Small intestine (tissue), 7 donors: ENCODE results near the gene OR4D6. TPM values are rescaled to one million over a fixed set of nuclear protein-coding genes. Genes with fewer than 3 reads are reported as not detected.
"Not testable (repeated sequence)": the region's sequence is repeated elsewhere in the genome, so short reads cannot be mapped to it uniquely, and the experiment has no call there.

Experiments
- DNase-seq, 2 donors: peaks; one replicate each; pipeline versions ENCODE4 v3.0.0 to v3.0.0-alpha.2; 2013
- FAIRE-seq: peaks from 2 replicates; lab custom pipeline; 2012; peaks lifted over from hg19 to GRCh38; lab: Jason Lieb, UNC
- H3K27ac ChIP-seq, 3 donors: one replicate each; pipeline ENCODE4 v1.5.1; 2013; ENCODE audit warnings: low read length in 2 of 3, mild to moderate bottlenecking in 2 of 3, control low read depth in 1 of 3, inconsistent platforms in 1 of 3, low read depth in 1 of 3, moderate library complexity in 1 of 3
- H3K27me3 ChIP-seq, 3 donors: one replicate each; pipeline ENCODE4 v1.6.1; 2013; ENCODE audit warnings: low read length in 3 of 3, inconsistent platforms in 1 of 3; ENCODE audit not compliant: control insufficient read depth in 3 of 3, insufficient read depth in 3 of 3
- H3K36me3 ChIP-seq, 3 donors: one replicate each; pipeline ENCODE4 v1.6.1; 2013; ENCODE audit warnings: low read length in 3 of 3, inconsistent platforms in 1 of 3, low read depth in 1 of 3, mild to moderate bottlenecking in 1 of 3, moderate library complexity in 1 of 3; ENCODE audit not compliant: control insufficient read depth in 3 of 3, insufficient read depth in 2 of 3
- H3K4me1 ChIP-seq, 3 donors: one replicate each; pipeline ENCODE4 v1.6.1; 2013; ENCODE audit warnings: low read length in 2 of 3, inconsistent platforms in 1 of 3, low read depth in 1 of 3, mild to moderate bottlenecking in 1 of 3, moderate library complexity in 1 of 3; ENCODE audit not compliant: control insufficient read depth in 3 of 3, insufficient read depth in 2 of 3
- H3K4me3 ChIP-seq, 3 donors: one replicate each; pipeline ENCODE4 v1.5.1; 2013; ENCODE audit warnings: low read length in 3 of 3, control low read depth in 1 of 3, inconsistent platforms in 1 of 3, low read depth in 1 of 3, mild to moderate bottlenecking in 1 of 3, moderate library complexity in 1 of 3
- H3K9me3 ChIP-seq, 2 donors: one replicate each; pipeline ENCODE4 v1.6.1; 2013; ENCODE audit warnings: low read depth in 1 of 2, low read length in 1 of 2; ENCODE audit not compliant: control insufficient read depth in 2 of 2, insufficient read depth in 1 of 2
- WGBS, 3 donors: extraction: QIAGEN DNeasy Blood & Tissue Kit; methylation state at CpG; one replicate each; pipeline ENCODE4 v1.1.7; 2013; 5-methylcytosine and 5-hydroxymethylcytosine counted together
- polyA plus RNA-seq, 4 donors: library from polyadenylated mRNA; stranded (reverse) in 3 of 4; unstranded in 1 of 4; fragments of 200-250 nt in 3 of 4; fragments of 120-200 nt in 1 of 4; gene quantifications; one replicate each; pipeline versions ENCODE4 v1.2.1 to v1.2.3, GENCODE V29; 2013
- donor health status: healthy with polysubstance abuse.
- donor health status: control.
- donor health status: control.
- donor health status: Bipolar disorder and iron deficiency.
- donor health status: healthy.

OR4D6 gene
- polyA plus RNA-seq, 4 donors, result not detected

DNA sequence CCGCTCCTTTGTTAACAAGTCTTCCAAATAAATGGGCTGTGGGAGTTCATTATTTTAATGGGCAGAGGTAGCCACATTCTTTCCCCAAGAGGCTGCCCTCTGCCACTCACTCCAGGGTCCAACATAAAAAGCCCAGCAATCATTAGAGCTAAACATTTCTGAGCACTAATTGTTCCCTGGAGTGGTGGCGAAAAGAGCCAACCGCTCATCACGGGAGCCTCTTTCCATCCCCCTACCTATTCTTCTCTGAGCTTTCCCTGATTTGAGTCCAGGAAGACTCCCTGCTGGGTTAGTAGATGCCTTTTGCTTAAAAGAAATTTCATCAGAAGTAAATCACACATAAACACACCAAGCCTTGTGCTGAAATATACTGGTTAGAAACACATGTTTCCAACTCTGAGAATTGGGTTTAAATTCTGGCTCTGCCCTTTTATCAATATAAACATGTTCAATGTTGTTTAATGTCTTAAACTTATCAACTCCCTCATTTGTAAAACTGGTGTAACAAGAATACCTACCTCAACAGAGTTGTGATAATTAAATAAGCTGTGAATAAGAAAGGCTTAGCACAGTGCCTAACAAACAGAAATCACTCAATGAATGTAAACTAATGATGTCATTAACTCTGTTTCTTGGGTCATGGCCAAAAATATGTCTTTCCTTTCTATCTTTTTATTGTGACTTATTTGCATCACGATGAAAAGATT is 30.2 kb upstream of the OR4D6 start, which contains the start of gene OR5A2:
TSS of gene OR5A2 (minus strand) at position 53 of the 707 bp plus-strand sequence. CDS start 3,460 bp downstream, outside the sequence.
- Histone ChIP-seq H3K4me3 (no peak within 1 kb of the TSS), H3K9me3 (no peaks in the 10 kb centered on the region), H3K4me1 (no peaks in the 10 kb centered on the region), H3K27me3 (no peaks in the 10 kb centered on the region), H3K36me3 (no peaks in the 10 kb centered on the region), H3K27ac (no peak within 1 kb of the TSS)
- WGBS, 3 donors, result 65 to 75% (median 71%) methylated on average over 5 of the region's 5 CpGs
- FAIRE-seq, result no peak
- no peak for DNase-seq

DNA sequence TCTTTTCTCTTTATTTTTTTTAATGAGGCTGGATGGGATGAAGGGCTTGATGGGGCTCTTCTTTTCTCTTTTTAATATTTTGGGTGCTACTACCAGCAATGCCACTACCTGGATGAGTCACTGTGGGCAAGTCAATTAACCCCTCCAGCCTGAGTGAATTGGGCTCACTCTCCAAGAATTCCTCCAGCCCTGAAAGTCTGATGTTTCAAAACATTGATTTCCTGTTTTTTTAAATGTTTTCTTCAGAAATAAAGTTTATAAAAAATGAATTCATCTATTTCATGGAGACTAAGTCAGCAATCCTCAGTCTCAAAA is 29.7 kb upstream of the OR4D6 start:
- DNase-seq, result no peak
- no peaks in the 10 kb centered on the region for H3K9me3 ChIP-seq
- no peak for FAIRE-seq
- H3K27ac ChIP-seq, result no peak overlapping the region
- H3K4me1 ChIP-seq, result no peaks in the 10 kb centered on the region
- H3K27me3 ChIP-seq, result no peaks in the 10 kb centered on the region
- H3K36me3 ChIP-seq, result no peaks in the 10 kb centered on the region
- no peak overlapping the region for H3K4me3 ChIP-seq

DNA sequence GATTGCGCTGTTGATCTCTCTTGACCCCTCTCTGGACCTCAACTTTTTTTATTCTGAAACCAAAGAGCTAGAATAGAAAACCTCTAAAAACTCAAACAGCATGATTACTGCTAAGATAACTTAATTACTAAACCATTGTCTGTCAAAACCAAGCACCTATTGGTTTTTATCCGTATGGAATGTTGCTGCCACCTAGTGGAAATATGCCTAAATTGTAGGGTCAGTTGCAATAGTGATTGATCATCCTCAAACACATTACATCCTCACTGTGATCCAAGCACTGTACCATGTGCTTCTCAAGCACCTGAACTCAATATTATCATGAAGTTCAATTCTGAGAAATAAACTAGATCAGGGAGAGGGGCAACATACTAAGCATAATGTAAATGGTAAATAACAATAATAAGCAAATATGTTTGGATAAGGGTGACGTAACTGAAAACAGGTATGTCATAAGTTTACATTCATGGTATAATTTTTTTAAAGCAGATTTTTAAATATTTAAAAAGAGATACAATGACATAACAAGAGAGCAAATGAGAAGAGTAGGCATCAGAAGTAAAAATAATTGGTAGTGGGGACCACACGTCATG is 26.7 kb upstream of the OR4D6 start:
- DNase-seq (peak; percentile 54 to 59), FAIRE-seq (peak; percentile 5)
- H3K27ac ChIP-seq, result no peak overlapping the region
- 60 to 64% (median 63%) methylated on average over 4 of the region's 4 CpGs for WGBS, 3 donors
- H3K4me1 ChIP-seq, result no peaks in the 10 kb centered on the region
- H3K4me3 ChIP-seq, result no peak overlapping the region
- no peaks in the 10 kb centered on the region for H3K36me3 ChIP-seq
- H3K9me3 ChIP-seq, result no peaks in the 10 kb centered on the region
- no peaks in the 10 kb centered on the region for H3K27me3 ChIP-seq

DNA sequence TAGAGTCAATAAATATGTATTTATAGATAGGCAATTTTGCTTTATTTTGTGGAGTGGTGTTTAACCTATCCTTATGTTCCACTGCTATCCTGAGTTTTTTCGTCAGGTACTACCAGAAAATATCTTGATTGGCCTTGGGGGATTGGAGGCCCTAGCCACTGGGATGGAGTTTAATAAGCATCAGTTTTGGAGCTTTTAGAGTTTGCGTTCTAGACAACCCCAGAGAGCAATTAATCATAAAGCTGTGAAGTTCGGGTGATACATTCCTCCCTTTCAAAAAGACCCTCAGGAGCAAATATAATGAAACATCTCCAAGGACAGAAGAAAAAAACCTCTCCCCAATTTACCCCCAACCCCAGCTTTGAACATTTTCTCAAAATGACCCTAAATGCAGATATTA is 20.6 kb upstream of the OR4D6 start, which contains the start of gene OR5A1:
TSS of gene OR5A1 (plus strand) at position 301 of the 400 bp plus-strand sequence. CDS start 6,700 bp downstream, outside the sequence.
- DNase-seq (no peak), FAIRE-seq (no peak)
- WGBS, 3 donors, result 59 to 73% (median 62%) methylated on average over 3 of the region's 3 CpGs

DNA sequence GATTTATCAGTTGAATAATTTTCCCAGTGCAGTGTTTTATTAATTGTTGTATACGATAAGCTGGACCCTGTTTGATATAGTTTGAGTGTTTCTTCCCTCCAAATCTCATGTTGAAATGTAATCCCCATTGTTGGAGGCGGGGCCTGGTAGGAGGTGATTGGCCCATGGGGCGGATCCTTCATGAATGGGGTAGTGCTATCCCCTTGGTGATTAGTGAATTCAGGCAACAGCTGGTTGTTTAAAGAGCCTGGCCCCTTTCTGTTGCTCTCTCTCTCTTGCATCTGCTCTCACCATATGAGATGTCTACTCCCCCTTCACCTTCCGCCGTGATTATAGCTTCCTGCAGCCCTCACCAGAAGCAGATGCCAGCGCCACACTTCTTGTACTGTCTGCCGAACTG is 19.0 kb upstream of the OR4D6 start:
- DNase-seq (no peak), FAIRE-seq (no peak)
- Histone ChIP-seq H3K27ac (no peak overlapping the region), H3K4me1 (no peaks in the 10 kb centered on the region), H3K27me3 (no peaks in the 10 kb centered on the region), H3K4me3 (no peak overlapping the region), H3K36me3 (no peaks in the 10 kb centered on the region), H3K9me3 (no peaks in the 10 kb centered on the region)
- 82 to 83% (median 82%) methylated on average over 7 of the region's 7 CpGs for WGBS, 3 donors

More for the DNA sequence above, 20.6 kb upstream of the OR4D6 start, which contains the start of gene OR5A1:
- no peak within 1 kb of the TSS for H3K4me3 ChIP-seq
- H3K27ac ChIP-seq, result no peak within 1 kb of the TSS
- H3K36me3 ChIP-seq, result no peaks in the 10 kb centered on the region
- no peaks in the 10 kb centered on the region for H3K4me1 ChIP-seq
- H3K9me3 ChIP-seq, result no peaks in the 10 kb centered on the region
- no peaks in the 10 kb centered on the region for H3K27me3 ChIP-seq

DNA sequence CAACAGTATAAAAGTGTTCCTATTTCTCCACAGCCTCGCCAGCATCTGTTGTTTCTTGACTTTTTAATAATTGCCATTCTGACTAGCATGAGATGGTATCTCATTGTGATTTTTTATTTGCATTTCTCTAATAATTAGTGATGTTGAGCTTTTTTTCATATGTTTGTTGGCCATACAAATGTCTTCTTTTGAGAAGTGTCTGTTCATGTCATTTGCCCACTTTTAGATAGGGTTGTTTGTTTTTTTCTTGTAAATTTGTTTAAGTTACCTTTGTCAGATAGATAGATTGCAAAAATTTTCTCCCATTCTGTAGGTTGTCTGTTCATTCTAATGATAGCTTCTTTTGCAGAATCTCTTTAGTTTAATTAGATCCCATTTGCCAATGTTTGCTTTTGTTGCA is 11.1 kb upstream of the OR4D6 start:
- not testable (repeated sequence) for H3K27me3 ChIP-seq, H3K9me3 ChIP-seq, H3K27ac ChIP-seq, H3K4me1 ChIP-seq, H3K36me3 ChIP-seq, H3K4me3 ChIP-seq, DNase-seq, FAIRE-seq
- 79 to 89% (median 85%) methylated on average over 1 of the region's 1 CpG for WGBS, 3 donors

DNA sequence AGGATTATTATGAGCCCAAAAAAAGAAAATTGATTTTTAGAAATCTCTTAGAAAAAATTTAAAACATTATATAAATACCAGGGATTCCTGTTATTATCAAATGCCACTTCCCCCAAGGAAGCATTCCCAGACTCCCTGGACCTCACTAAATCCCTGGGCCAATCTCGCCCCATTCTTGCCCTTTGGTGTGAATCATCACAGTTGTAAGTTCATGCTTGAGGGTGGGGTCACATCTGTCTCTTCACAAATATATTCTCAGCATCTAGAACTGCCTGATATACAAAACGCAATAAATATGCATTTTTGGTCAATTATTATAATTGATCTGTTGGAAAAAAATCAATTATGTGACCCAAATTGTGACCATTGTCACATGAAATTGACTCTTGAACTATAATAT is 8.3 kb upstream of the OR4D6 start:
- WGBS, 3 donors, result 68 to 81% (median 70%) methylated on average over 2 of the region's 2 CpGs
- Histone ChIP-seq H3K4me3 (no peak overlapping the region), H3K27me3 (no peaks in the 10 kb centered on the region), H3K9me3 (no peaks in the 10 kb centered on the region), H3K4me1 (no peaks in the 10 kb centered on the region), H3K36me3 (no peaks in the 10 kb centered on the region), H3K27ac (no peak overlapping the region)
- DNase-seq (no peak), FAIRE-seq (no peak)

DNA sequence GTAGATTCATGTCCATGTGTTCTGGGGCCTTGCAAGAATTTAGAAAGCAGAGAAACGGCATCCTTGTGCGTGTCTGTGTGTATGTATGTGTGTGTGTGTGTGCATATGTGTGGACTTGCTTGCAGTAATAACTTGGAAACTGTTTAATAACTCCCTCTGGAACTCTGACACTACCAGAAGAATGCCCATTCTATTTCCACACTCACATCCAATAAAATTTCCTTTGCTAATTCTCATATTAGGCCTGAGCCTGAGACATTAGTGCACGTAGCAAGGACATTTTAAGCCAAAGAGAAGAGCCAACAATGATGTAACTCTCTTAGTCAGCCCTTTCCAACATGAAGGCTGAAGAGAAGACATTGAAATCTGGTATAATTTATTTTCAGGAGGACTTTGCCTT is 3.2 kb downstream of the OR4D6 start:
- H3K27me3 ChIP-seq, result peaks cover 0 to 2% (median 0%) of the 10 kb centered on the region in 3 donors
- DNase-seq (no peak), FAIRE-seq (no peak)
- H3K36me3 ChIP-seq, result no peaks in the 10 kb centered on the region
- no peak overlapping the region for H3K4me3 ChIP-seq
- no peaks in the 10 kb centered on the region for H3K9me3 ChIP-seq
- H3K27ac ChIP-seq, result no peak overlapping the region
- 68 to 86% (median 85%) methylated on average over 3 of the region's 3 CpGs for WGBS, 3 donors
- no peaks in the 10 kb centered on the region for H3K4me1 ChIP-seq
